Mesendoderm (in vitro differentiated cells): Measurements from ENCODE around the gene TGIF2.

Experiments used
- DNase-seq: peaks from one replicate; pipeline ENCODE4 v3.0.0; 2013
- H2AK5ac ChIP-seq: 2 replicates; pipeline ENCODE4 v1.6.1; 2013; ENCODE audit warnings: low read length, inconsistent platforms
- H2BK120ac ChIP-seq: 2 replicates; pipeline ENCODE4 v1.6.1; 2013; ENCODE audit warnings: low read depth, mild to moderate bottlenecking, low read length, moderate library complexity, mixed read lengths
- H2BK15ac ChIP-seq: replicated peaks from 2 replicates; pipeline ENCODE4 v1.6.1; 2013; ENCODE audit warnings: low read depth, mild to moderate bottlenecking, moderate library complexity
- H2BK5ac ChIP-seq: 2 replicates; pipeline ENCODE4 v1.6.1; 2013; ENCODE audit warnings: low read length, inconsistent platforms
- H3K18ac ChIP-seq: 2 replicates; pipeline ENCODE4 v1.6.1; 2013; ENCODE audit warnings: mild to moderate bottlenecking, low read length, mixed read lengths
- H3K23ac ChIP-seq: one replicate; pipeline ENCODE4 v1.6.1; 2013; ENCODE audit warnings: low read length
- H3K27ac ChIP-seq: 2 replicates; pipeline ENCODE4 v1.5.1; 2013; ENCODE audit warnings: low read depth, mild to moderate bottlenecking, inconsistent platforms, low read length, moderate library complexity
- H3K27me3 ChIP-seq: 2 replicates; pipeline ENCODE4 v1.6.1; 2013; ENCODE audit warnings: low read length, control low read depth, mild to moderate bottlenecking, inconsistent platforms; ENCODE audit not compliant: insufficient read depth, poor library complexity
- H3K36me3 ChIP-seq: 2 replicates; pipeline ENCODE4 v1.6.1; 2013; ENCODE audit warnings: low read length, inconsistent platforms; ENCODE audit not compliant: control insufficient read depth, insufficient read depth
- H3K4ac ChIP-seq: one replicate; pipeline ENCODE4 v1.6.1; 2013; ENCODE audit warnings: low read depth, mild to moderate bottlenecking, low read length, moderate library complexity
- H3K4me1 ChIP-seq: 2 replicates; pipeline ENCODE4 v1.6.1; 2013; ENCODE audit warnings: low read depth, low read length, inconsistent platforms; ENCODE audit not compliant: control insufficient read depth
- H3K4me2 ChIP-seq: 2 replicates; pipeline ENCODE4 v1.6.1; 2013; ENCODE audit warnings: low read length
- H3K4me3 ChIP-seq: 2 replicates; pipeline ENCODE4 v1.5.1; 2013; ENCODE audit warnings: mild to moderate bottlenecking, low read length
- H3K56ac ChIP-seq: one replicate; pipeline ENCODE4 v1.6.1; 2013; ENCODE audit warnings: low read length
- H3K79me1 ChIP-seq: 2 replicates; pipeline ENCODE4 v1.6.1; 2013; ENCODE audit warnings: low read length, inconsistent platforms
- H3K79me2 ChIP-seq: 2 replicates; pipeline ENCODE4 v1.6.1; 2013; ENCODE audit warnings: mild to moderate bottlenecking, low read length; ENCODE audit not compliant: control insufficient read depth, insufficient read depth
- H3K9ac ChIP-seq: 2 replicates; pipeline ENCODE4 v1.6.1; 2013; ENCODE audit warnings: low read length, inconsistent platforms
- H4K5ac ChIP-seq: one replicate; pipeline ENCODE4 v1.6.1; 2013; ENCODE audit warnings: low read length
- H4K8ac ChIP-seq: one replicate; pipeline ENCODE4 v1.6.1; 2013; ENCODE audit warnings: low read depth, mild to moderate bottlenecking, control low read depth, low read length, moderate library complexity
- WGBS: extraction: QIAGEN DNeasy Blood & Tissue Kit; methylation state at CpG from one replicate; pipeline ENCODE4 v1.1.7; 2013; ENCODE audit warnings: low lambda C conversion rate, missing lambda C conversion rate; ENCODE audit not compliant: insufficient coverage; ENCODE audit errors: extremely low coverage; 5-methylcytosine and 5-hydroxymethylcytosine counted together

TGIF2 gene

GRCh38 chr20:36549628-36549941, 23.8 kb upstream of the TGIF2 start:
- H3K23ac ChIP-seq: no peak overlapping the region
- no peak overlapping the region for H4K5ac ChIP-seq
- H4K8ac ChIP-seq: no peak overlapping the region
- no peak overlapping the region for H3K56ac ChIP-seq
- WGBS: no CpG with 5 or more reads among the region's 9 CpGs
- H3K4me3 ChIP-seq: no peak overlapping the region
- no peaks in the 10 kb centered on the region for H3K4me1 ChIP-seq
- DNase-seq: no peak
- H2AK5ac ChIP-seq: no peak overlapping the region
- no peaks in the 10 kb centered on the region for H3K79me2 ChIP-seq
- H3K27me3 ChIP-seq: no peaks in the 10 kb centered on the region
- peaks cover 3% of the 10 kb centered on the region for H3K79me1 ChIP-seq
- no peak overlapping the region for H2BK15ac ChIP-seq
- no peak overlapping the region for H2BK120ac ChIP-seq
- H2BK5ac ChIP-seq: no peak overlapping the region
- no peak overlapping the region for H3K9ac ChIP-seq
- no peak overlapping the region for H3K4ac ChIP-seq
- no peak overlapping the region for H3K27ac ChIP-seq
- H3K4me2 ChIP-seq: no peak overlapping the region
- peaks cover 1% of the 10 kb centered on the region for H3K36me3 ChIP-seq
- H3K18ac ChIP-seq: no peak overlapping the region

- Histone ChIP-seq H4K8ac (no peak overlapping the region), H3K56ac (peak overlapping the region; percentile 2), H3K36me3 (no peaks in the 10 kb centered on the region), H2BK15ac (no peak overlapping the region), H3K4me2 (no peak overlapping the region), H3K27me3 (no peaks in the 10 kb centered on the region), H3K18ac (no peak overlapping the region), H3K4me3 (no peak overlapping the region), H3K27ac (no peak overlapping the region), H3K79me1 (peaks cover 3% of the 10 kb centered on the region), H3K9ac (no peak overlapping the region), H2AK5ac (no peak overlapping the region), H3K4ac (no peak overlapping the region), H2BK120ac (no peak overlapping the region), H3K23ac (no peak overlapping the region), H4K5ac (no peak overlapping the region), H2BK5ac (no peak overlapping the region), H3K4me1 (no peaks in the 10 kb centered on the region), H3K79me2 (no peaks in the 10 kb centered on the region)
- WGBS: no CpG with 5 or more reads among the region's 16 CpGs
- DNase-seq: peak; percentile 25
These were observed 23.2 kb upstream of the TGIF2 start for GRCh38 chr20:36549942-36550789.

GRCh38 chr20:36550790-36551299, 22.6 kb upstream of the TGIF2 start:
- peaks cover 3% of the 10 kb centered on the region for H3K79me1 ChIP-seq
- no peak for DNase-seq
- WGBS: no CpG with 5 or more reads among the region's 15 CpGs
- no peak overlapping the region for H3K4me2 ChIP-seq
- no peak overlapping the region for H3K4me3 ChIP-seq
- H3K27ac ChIP-seq: no peak overlapping the region
- H2BK15ac ChIP-seq: no peak overlapping the region
- no peaks in the 10 kb centered on the region for H3K27me3 ChIP-seq
- no peaks in the 10 kb centered on the region for H3K4me1 ChIP-seq
- H4K8ac ChIP-seq: no peak overlapping the region
- H2BK120ac ChIP-seq: no peak overlapping the region
- no peak overlapping the region for H2AK5ac ChIP-seq
- no peak overlapping the region for H3K18ac ChIP-seq
- H2BK5ac ChIP-seq: no peak overlapping the region
- H3K9ac ChIP-seq: no peak overlapping the region
- no peak overlapping the region for H3K56ac ChIP-seq
- H3K4ac ChIP-seq: no peak overlapping the region
- no peak overlapping the region for H4K5ac ChIP-seq
- H3K36me3 ChIP-seq: no peaks in the 10 kb centered on the region
- H3K79me2 ChIP-seq: no peaks in the 10 kb centered on the region
- no peak overlapping the region for H3K23ac ChIP-seq

GRCh38 chr20:36555248-36555647, 18.1 kb upstream of the TGIF2 start:
- Histone ChIP-seq H3K27ac (no peak overlapping the region), H3K23ac (no peak overlapping the region), H3K4ac (no peak overlapping the region), H2BK120ac (no peak overlapping the region), H3K4me1 (no peaks in the 10 kb centered on the region), H3K79me2 (no peaks in the 10 kb centered on the region), H3K18ac (no peak overlapping the region), H3K4me2 (no peak overlapping the region), H3K56ac (no peak overlapping the region), H2AK5ac (no peak overlapping the region), H2BK15ac (no peak overlapping the region), H2BK5ac (no peak overlapping the region), H3K79me1 (no peaks in the 10 kb centered on the region), H4K8ac (no peak overlapping the region), H3K27me3 (no peaks in the 10 kb centered on the region), H3K4me3 (no peak overlapping the region), H3K9ac (no peak overlapping the region), H3K36me3 (no peaks in the 10 kb centered on the region), H4K5ac (no peak overlapping the region)
- no peak for DNase-seq
- no CpG with 5 or more reads among the region's 2 CpGs for WGBS

GRCh38 chr20:36562724-36563123, 10.7 kb upstream of the TGIF2 start:
- H3K4me2 ChIP-seq: no peak overlapping the region
- H4K8ac ChIP-seq: no peak overlapping the region
- no CpG with 5 or more reads among the region's 2 CpGs for WGBS
- H4K5ac ChIP-seq: no peak overlapping the region
- DNase-seq: no peak
- peaks cover 3% of the 10 kb centered on the region for H3K4me1 ChIP-seq
- no peaks in the 10 kb centered on the region for H3K36me3 ChIP-seq
- no peak overlapping the region for H2BK15ac ChIP-seq
- H3K79me1 ChIP-seq: no peaks in the 10 kb centered on the region
- H3K27ac ChIP-seq: no peak overlapping the region
- H3K56ac ChIP-seq: peak overlapping the region; percentile 62
- no peak overlapping the region for H3K18ac ChIP-seq
- no peak overlapping the region for H3K4ac ChIP-seq
- H3K9ac ChIP-seq: no peak overlapping the region
- no peak overlapping the region for H2AK5ac ChIP-seq
- H3K4me3 ChIP-seq: no peak overlapping the region
- H3K27me3 ChIP-seq: no peaks in the 10 kb centered on the region
- no peaks in the 10 kb centered on the region for H3K79me2 ChIP-seq
- no peak overlapping the region for H2BK5ac ChIP-seq
- no peak overlapping the region for H3K23ac ChIP-seq
- no peak overlapping the region for H2BK120ac ChIP-seq

GRCh38 chr20:36563374-36563773, 10.0 kb upstream of the TGIF2 start:
- H3K4me1 ChIP-seq: peaks cover 3% of the 10 kb centered on the region
- DNase-seq: no peak
- no peak overlapping the region for H2BK5ac ChIP-seq
- no peak overlapping the region for H4K5ac ChIP-seq
- no peak overlapping the region for H3K23ac ChIP-seq
- WGBS: no CpG with 5 or more reads among the region's 1 CpG
- H3K56ac ChIP-seq: no peak overlapping the region
- H3K4me3 ChIP-seq: no peak overlapping the region
- H2BK15ac ChIP-seq: no peak overlapping the region
- no peak overlapping the region for H2BK120ac ChIP-seq
- no peak overlapping the region for H3K9ac ChIP-seq
- H3K27ac ChIP-seq: no peak overlapping the region
- no peaks in the 10 kb centered on the region for H3K36me3 ChIP-seq
- H3K79me2 ChIP-seq: no peaks in the 10 kb centered on the region
- no peak overlapping the region for H2AK5ac ChIP-seq
- no peaks in the 10 kb centered on the region for H3K27me3 ChIP-seq
- no peak overlapping the region for H3K4ac ChIP-seq
- H3K18ac ChIP-seq: no peak overlapping the region
- H3K4me2 ChIP-seq: no peak overlapping the region
- H3K79me1 ChIP-seq: no peaks in the 10 kb centered on the region
- no peak overlapping the region for H4K8ac ChIP-seq
